K562 (cell line): ENCODE results near the gene SCG5. TPM values are rescaled to one million over a fixed set of nuclear protein-coding genes. Genes with fewer than 3 reads are reported as not detected.

Experiments used
- ATAC-seq: fragments of 200-7000 bp; cut with Tn5 transposase; 3 replicates; pipeline ENCODE4 v1.9.1; 2020; ENCODE audit warnings: moderate library complexity
- BruUV-seq: library from RNA; stranded (reverse); fragments of 400-500 nt; replicated peaks from 2 replicates; lab custom pipeline; 2021; lab: Mats Ljungman, UMichigan
- CTCF ChIA-PET: fragments of 300-600 bp; formaldehyde crosslinking; extraction: SDS; loops from one replicate; lab custom pipeline; 2021; ENCODE audit warnings: low intra/inter-chr PET ratio; lab: Yijun Ruan, JAX
- POLR2A ChIA-PET: fragments of 300-600, 350-650 bp; sonication (Branson Sonifier 250); formaldehyde crosslinking; extraction: SDS; loops from one replicate; lab custom pipeline; 2021; ENCODE audit warnings: antibody characterized with exemption, inconsistent platforms; lab: Yijun Ruan, JAX
- DNase-seq, 4 experiments: peaks; one replicate each; pipeline versions ENCODE4 v3.0.0 to v3.0.0-alpha.2; 2011 to 2018; ENCODE audit warnings: low spot score in 3 of 4, mixed read lengths in 3 of 4; ENCODE audit errors: extremely low read depth in 1 of 4
- FAIRE-seq: peaks from 2 replicates; lab custom pipeline; 2011; peaks lifted over from hg19 to GRCh38; lab: Jason Lieb, UNC
- H2AFZ ChIP-seq: 2 replicates; pipeline ENCODE4 v1.6.0; 2011; ENCODE audit warnings: low read depth, low read length, control low read depth, inconsistent platforms
- H3K27ac ChIP-seq: fragments of 200-600 bp; 3 replicates; pipeline ENCODE4 v1.8.0; 2011; ENCODE audit warnings: low read depth, mild to moderate bottlenecking, control low read depth, inconsistent platforms, low read length, moderate library complexity, mixed read lengths; ENCODE audit errors: extremely low read depth
- H3K27me3 ChIP-seq, 2 experiments: fragments of 300-600 bp in 1 of 2; 2 replicates in 1 of 2; 3 replicates in 1 of 2; pipeline versions ENCODE4 v1.6.0 to v1.8.0; 2011; ENCODE audit warnings: inconsistent platforms in 2 of 2, low read length in 2 of 2, mild to moderate bottlenecking in 1 of 2, mixed read lengths in 1 of 2, moderate library complexity in 1 of 2; ENCODE audit not compliant: control insufficient read depth in 2 of 2, insufficient read depth in 2 of 2
- H3K36me3 ChIP-seq: fragments of 300-600 bp; 3 replicates; pipeline ENCODE4 v1.8.0; 2011; ENCODE audit warnings: mild to moderate bottlenecking, low read length, inconsistent platforms; ENCODE audit not compliant: control insufficient read depth, insufficient read depth
- H3K4me1 ChIP-seq, 2 experiments: fragments of 200-600 bp in 1 of 2; replicated peaks in 1 of 2; 2 replicates in 1 of 2; 3 replicates in 1 of 2; pipeline versions ENCODE4 v1.5.1 to v1.8.0; 2011; ENCODE audit warnings: inconsistent platforms in 2 of 2, low read length in 2 of 2, mild to moderate bottlenecking in 1 of 2, mixed read lengths in 1 of 2, moderate library complexity in 1 of 2; ENCODE audit not compliant: control insufficient read depth in 2 of 2, insufficient read depth in 2 of 2
- H3K4me2 ChIP-seq: 2 replicates; pipeline ENCODE4 v1.6.1; 2011; ENCODE audit warnings: low read length, control low read depth, inconsistent platforms, mixed read lengths; ENCODE audit not compliant: insufficient read depth
- H3K4me3 ChIP-seq: fragments of 200-600 bp; sonication (generic), shearing (Covaris generic); 2 replicates; pipeline ENCODE4 v1.5.1; 2016; ENCODE audit warnings: control low read depth, inconsistent platforms
- H3K79me2 ChIP-seq: fragments of 200-600 bp; 3 replicates; pipeline ENCODE4 v1.8.0; 2011; ENCODE audit warnings: low read length, inconsistent platforms; ENCODE audit not compliant: control insufficient read depth, insufficient read depth
- H3K9ac ChIP-seq, 2 experiments: 2 replicates each; pipeline versions ENCODE4 v1.6.0 to v1.6.1; 2011; ENCODE audit warnings: low read depth in 2 of 2, low read length in 2 of 2, control low read depth in 1 of 2, inconsistent platforms in 1 of 2, mild to moderate bottlenecking in 1 of 2, mixed read lengths in 1 of 2; ENCODE audit not compliant: insufficient read depth in 1 of 2
- H3K9me1 ChIP-seq: one replicate; pipeline ENCODE4 v1.6.0; 2011; ENCODE audit warnings: inconsistent platforms, mild to moderate bottlenecking, low read length, moderate library complexity; ENCODE audit not compliant: control insufficient read depth, insufficient read depth
- H3K9me3 ChIP-seq: replicated peaks from 2 replicates; pipeline ENCODE4 v1.5.1; 2011; ENCODE audit warnings: low read depth, low read length, inconsistent platforms; ENCODE audit not compliant: control insufficient read depth, insufficient read depth
- H4K20me1 ChIP-seq: replicated peaks from 2 replicates; pipeline ENCODE4 v1.6.1; 2011; ENCODE audit warnings: low read length, inconsistent platforms, mixed read lengths; ENCODE audit not compliant: control insufficient read depth, insufficient read depth
- ARID1B ChIP-seq: fragments of 450-650 bp; IDR thresholded peaks from 2 replicates; pipeline ENCODE4 v1.6.1; 2016; ENCODE audit warnings: antibody characterized with exemption, mild to moderate bottlenecking, inconsistent platforms
- E2F4 ChIP-seq: sonication (generic); formaldehyde crosslinking; IDR thresholded peaks from 2 replicates; pipeline ENCODE4 v1.8.0; 2022; ENCODE audit warnings: mild to moderate bottlenecking, low read depth, missing genetic modification reagents
- ELK1 ChIP-seq: sonication (generic); formaldehyde crosslinking; IDR thresholded peaks from 2 replicates; pipeline ENCODE4 v1.8.1; 2022; ENCODE audit warnings: missing genetic modification reagents
- GTF2F1 ChIP-seq: IDR thresholded peaks from 2 replicates; pipeline ENCODE4 v1.6.1; 2011; ENCODE audit warnings: low read depth, low read length, improper control_type of control experiment
- ILK ChIP-seq: fragments of 450-650 bp; IDR thresholded peaks from 2 replicates; pipeline ENCODE4 v1.6.1; 2016; ENCODE audit warnings: missing genetic modification characterization, low read depth, mild to moderate bottlenecking, missing compliant biosample characterization, moderate library complexity, borderline replicate concordance
- KDM4B ChIP-seq, 2 experiments: fragments of 450-650 bp in 1 of 2; sonication (generic) in 1 of 2; IDR thresholded peaks; 2 replicates each; pipeline ENCODE4 v1.6.1; 2016 to 2017; ENCODE audit warnings: borderline replicate concordance in 2 of 2, antibody characterized with exemption in 1 of 2, low read depth in 1 of 2, mild to moderate bottlenecking in 1 of 2
- MAX ChIP-seq: sonication (generic); formaldehyde crosslinking; IDR thresholded peaks from 2 replicates; pipeline ENCODE4 v1.9.0; 2022; ENCODE audit warnings: mild to moderate bottlenecking, missing genetic modification reagents
- RFX1 ChIP-seq: fragments of 450-650 bp; IDR thresholded peaks from 2 replicates; pipeline ENCODE4 v1.6.1; 2016; ENCODE audit warnings: mild to moderate bottlenecking, moderate library complexity
- SREBF1 ChIP-seq: fragments of 150-350 bp; IDR thresholded peaks from 2 replicates; pipeline ENCODE4 v1.6.1; 2014; ENCODE audit warnings: antibody characterized with exemption, low read depth, low read length, borderline replicate concordance
- SREBF2 ChIP-seq: sonication (generic); formaldehyde crosslinking; IDR thresholded peaks from 2 replicates; pipeline ENCODE4 v1.4.0; 2020; ENCODE audit warnings: mild to moderate bottlenecking, missing genetic modification reagents
- SRSF9 ChIP-seq: fragments of 200-400 bp; formaldehyde crosslinking; IDR thresholded peaks from 2 replicates; pipeline ENCODE4 v1.6.1; 2017; ENCODE audit warnings: low read depth, low read length, borderline replicate concordance
- TAF1 ChIP-seq: IDR thresholded peaks from 2 replicates; pipeline ENCODE4 v1.6.1; 2011; ENCODE audit warnings: mild to moderate bottlenecking, low read length, moderate library complexity; ENCODE audit not compliant: insufficient read depth, control insufficient read depth, severe bottlenecking; ENCODE audit errors: extremely low read depth
- XRCC3 ChIP-seq: fragments of 450-650 bp; IDR thresholded peaks from 2 replicates; pipeline ENCODE4 v1.6.1; 2017; ENCODE audit warnings: mild to moderate bottlenecking, moderate library complexity
- XRCC4 ChIP-seq: IDR thresholded peaks from one replicate; pipeline ENCODE4 v1.6.1; 2011; ENCODE audit not compliant: insufficient read depth, insufficient read length; ENCODE audit errors: extremely low read depth
- ZNF212 ChIP-seq: fragments of 450-650 bp; formaldehyde crosslinking; IDR thresholded peaks from 2 replicates; pipeline ENCODE4 v1.4.0; 2020; ENCODE audit warnings: mild to moderate bottlenecking
- ZNF232 ChIP-seq: sonication (generic); formaldehyde crosslinking; IDR thresholded peaks from 2 replicates; pipeline ENCODE4 v1.8.0; 2022; ENCODE audit warnings: mild to moderate bottlenecking, missing genetic modification reagents
- ZNF324 ChIP-seq: fragments of 250-450 bp; sonication (Bioruptor Pico); IDR thresholded peaks from 2 replicates; pipeline ENCODE4 v1.4.0; 2020; ENCODE audit warnings: mild to moderate bottlenecking
- ZNF384 ChIP-seq: IDR thresholded peaks from 2 replicates; pipeline ENCODE4 v1.6.1; 2012; ENCODE audit warnings: low read depth, low read length, improper control_type of control experiment
- WGBS: fragments of 100-300 bp; shearing (Covaris generic); methylation state at CpG from one replicate; pipeline ENCODE4 v1.1.6; 2016; ENCODE audit warnings: low coverage, mixed read lengths; ENCODE audit not compliant: insufficient coverage; ENCODE audit errors: missing lambda C conversion rate; 5-methylcytosine and 5-hydroxymethylcytosine counted together
- in situ Hi-C: fragments of 300-500 bp; cut with MboI; formaldehyde crosslinking; loops from 4 replicates; pipeline ENCODE4 v1.15.0; 2018; ENCODE audit warnings: inconsistent platforms, mixed read lengths
- intact Hi-C: fragments of 100-400 bp; cut with micrococcal nuclease; formaldehyde crosslinking; loops from 2 replicates; pipeline ENCODE4 v1.14.2; 2022
- polyA plus RNA-seq, 8 experiments: library from polyadenylated mRNA; depleted of rRNA in 4 of 8; stranded (reverse) in 5 of 8; unstranded in 3 of 8; fragments of >200 nt; fragmentation: Nextera tagmentation in 2 of 8; fragmentation: Illumina TruSeq in 1 of 8; extraction: Ambion mirVana in 2 of 8; extraction: Trizol in 1 of 8; gene quantifications; 2 replicates each; pipeline versions ENCODE4 v1.2.1 to v1.2.3, GENCODE V29; 2011 to 2014; ENCODE audit warnings: inconsistent platforms in 1 of 8, missing spikeins in 1 of 8
- total RNA-seq, 7 experiments: library from RNA; depleted of rRNA in 6 of 7; stranded (reverse); fragments of >200 nt in 6 of 7; fragmentation: Illumina TruSeq in 2 of 7; extraction: Trizol in 2 of 7; gene quantifications; 2 replicates each; pipeline versions ENCODE4 v1.2.1 to v1.2.3, GENCODE V29; 2011 to 2021; ENCODE audit warnings: low replicate concordance in 1 of 7

SCG5 gene
- total and polyA plus RNA-seq, 9 of the 15 experiments (the other 6 are each of a cell fraction or from before 2014, with no cell fraction given), result 0.06 to 0.76 (median 0.28) TPM; not detected in 2

- TF ChIP-seq MAX (CRISPR knock-in tag) (no peak), KDM4B (IDR thresholded peaks at IDR 0.05; ENCODE audit: borderline replicate concordance in 2 of 2, low read depth in 1 of 2) (no peak)
Measured at GRCh38 chr15:32669896-32670611, 28.5 kb downstream of the SCG5 start (continued).

GRCh38 chr15:32670623-32671022 is 29.1 kb downstream of the SCG5 start:
- FAIRE-seq (no peak), ATAC-seq (no peak), DNase-seq (no peak)
- ChIA-PET CTCF (no interaction called here), POLR2A (no interaction called here)
- intact Hi-C loops (no loop called here), in situ Hi-C loops (no loop called here)
- no TSS peak for BruUV-seq
- Histone ChIP-seq H3K9me1 (no peaks in the 10 kb centered on the region), H3K79me2 (no peaks in the 10 kb centered on the region), H3K9ac (no peak overlapping the region), H3K9me3 (no peaks in the 10 kb centered on the region), H3K4me2 (no peak overlapping the region), H3K27me3 (peaks cover 24 to 25% of the 10 kb centered on the region in 2 experiments; a peak in 4 of 5 replicates), H3K4me3 (no peak overlapping the region), H3K36me3 (no peaks in the 10 kb centered on the region), H3K4me1 (peaks cover 0 to 3% of the 10 kb centered on the region in 2 experiments; a peak in 1 of 5 replicates), H2AFZ (no peak overlapping the region), H4K20me1 (no peaks in the 10 kb centered on the region), H3K27ac (no peak overlapping the region)
- 13% methylated on average over 3 of the region's 3 CpGs for WGBS
- TF ChIP-seq RFX1, result no peak
- TF ChIP-seq ZNF212, result no peak
- TF ChIP-seq E2F4 (CRISPR knock-in tag), result no peak
- no peak for TF ChIP-seq ZNF384
- no peak for TF ChIP-seq GTF2F1
- TF ChIP-seq ZNF324, result no peak
- TF ChIP-seq ILK (tag), result no peak
- no peak for TF ChIP-seq XRCC3
- TF ChIP-seq ARID1B, result no peak
- no peak for TF ChIP-seq SRSF9
- TF ChIP-seq ELK1 (CRISPR knock-in tag), result no peak
- TF ChIP-seq SREBF1, result no peak
- no peak for TF ChIP-seq XRCC4
- no peak for TF ChIP-seq SREBF2 (CRISPR knock-in tag)
- no peak for TF ChIP-seq TAF1
- no peak for TF ChIP-seq ZNF232 (CRISPR knock-in tag)
